ENCODE data around the gene KIF1A.
"Not testable (repeated sequence)": the region's sequence is repeated elsewhere in the genome, so short reads cannot be mapped to it uniquely, and the experiment has no call there.

KIF1A gene

GRCh38 chr2:240687045-240687740 is 132.8 kb downstream of the KIF1A start:
- Histone ChIP-seq H3K4me3 (no peak overlapping the region), H3K27ac (no peak overlapping the region)
- peak; percentile 58 for DNase-seq (ENCODE audit: low spot score)
- TF ChIP-seq CTCF (IDR thresholded peaks at IDR 0.05): no peak

GRCh38 chr2:240686460-240686859 is 133.6 kb downstream of the KIF1A start:
- no peak for DNase-seq (ENCODE audit: low spot score)
- Histone ChIP-seq H3K27ac (no peak overlapping the region), H3K4me3 (no peak overlapping the region)
- no peak for TF ChIP-seq CTCF (IDR thresholded peaks at IDR 0.05)

GRCh38 chr2:240685771-240686371 is 134.1 kb downstream of the KIF1A start:
- no peak for DNase-seq (ENCODE audit: low spot score)
- H3K27ac ChIP-seq: no peak overlapping the region
- no peak overlapping the region for H3K4me3 ChIP-seq
- TF ChIP-seq CTCF (IDR thresholded peaks at IDR 0.05): no peak

GRCh38 chr2:240683980-240684728 is 135.9 kb downstream of the KIF1A start:
- not testable (repeated sequence) for H3K27ac ChIP-seq; H3K4me3 ChIP-seq; DNase-seq (ENCODE audit: low spot score)

GRCh38 chr2:240683329-240683979 is 136.6 kb downstream of the KIF1A start:
- H3K4me3 ChIP-seq; H3K27ac ChIP-seq; DNase-seq (ENCODE audit: low spot score): not testable (repeated sequence)

GRCh38 chr2:240682431-240683224 is 137.4 kb downstream of the KIF1A start, which contains the start of gene AQP12B:
AQP12B (minus strand) TSS chr2:240682885; CDS start chr2:240682837, 48 bp downstream.
- not testable (repeated sequence) for DNase-seq (ENCODE audit: low spot score); H3K27ac ChIP-seq; H3K4me3 ChIP-seq

GRCh38 chr2:240680185-240680584 is 139.8 kb downstream of the KIF1A start:
- not testable (repeated sequence) for H3K4me3 ChIP-seq; H3K27ac ChIP-seq; DNase-seq (ENCODE audit: low spot score)

GRCh38 chr2:240678909-240679308 is 141.1 kb downstream of the KIF1A start:
- not testable (repeated sequence) for H3K4me3 ChIP-seq; DNase-seq (ENCODE audit: low spot score); H3K27ac ChIP-seq

GRCh38 chr2:240678043-240678442 is 142.0 kb downstream of the KIF1A start:
- not testable (repeated sequence) for DNase-seq (ENCODE audit: low spot score); H3K4me3 ChIP-seq; H3K27ac ChIP-seq

- not testable (repeated sequence) for H3K4me3 ChIP-seq; H3K27ac ChIP-seq; DNase-seq (ENCODE audit: low spot score)
Measured at GRCh38 chr2:240675345-240675744, 144.7 kb downstream of the KIF1A start.

- not testable (repeated sequence) for H3K27ac ChIP-seq; H3K4me3 ChIP-seq; DNase-seq (ENCODE audit: low spot score)
Measured at GRCh38 chr2:240674461-240675184, 145.4 kb downstream of the KIF1A start.

Measured in coronary artery (tissue), 2 donors.